ENCODE measurements around the gene CRY2. TPM values are rescaled to one million over a fixed set of nuclear protein-coding genes. Genes with fewer than 3 reads are reported as not detected.

CRY2 gene
- total RNA-seq, 1 donor from 2014 or later, result 44.0 TPM

GRCh38 chr11:45848654-45849081, 1.4 kb downstream of the CRY2 start:
- no peak for DNase-seq
- no peak for TF ChIP-seq CTCF (IDR thresholded peaks at IDR 0.05; ENCODE audit: partially characterized antibody, unreplicated experiment)
- peaks cover 5% of the 10 kb centered on the region for H3K9me3 Mint-ChIP-seq (ENCODE audit: unreplicated experiment)
- H3K36me3 Mint-ChIP-seq (ENCODE audit: unreplicated experiment), result no peaks in the 10 kb centered on the region
- H3K27me3 Mint-ChIP-seq (ENCODE audit: unreplicated experiment), result peaks cover 7% of the 10 kb centered on the region
- H3K27ac Mint-ChIP-seq (ENCODE audit: unreplicated experiment), result no peak overlapping the region
- peak overlapping the region; percentile 76 for H3K4me3 Mint-ChIP-seq (ENCODE audit: unreplicated experiment)
- H3K4me1 Mint-ChIP-seq (ENCODE audit: low read depth, unreplicated experiment), result peaks cover 14% of the 10 kb centered on the region

GRCh38 chr11:45850446-45850845, 3.2 kb downstream of the CRY2 start:
- H3K27ac Mint-ChIP-seq (ENCODE audit: unreplicated experiment), result no peak overlapping the region
- peaks cover 4% of the 10 kb centered on the region for H3K27me3 Mint-ChIP-seq (ENCODE audit: unreplicated experiment)
- no peaks in the 10 kb centered on the region for H3K36me3 Mint-ChIP-seq (ENCODE audit: unreplicated experiment)
- peaks cover 22% of the 10 kb centered on the region for H3K4me1 Mint-ChIP-seq (ENCODE audit: low read depth, unreplicated experiment)
- no peak overlapping the region for H3K4me3 Mint-ChIP-seq (ENCODE audit: unreplicated experiment)
- DNase-seq, result no peak
- no peak for TF ChIP-seq CTCF (IDR thresholded peaks at IDR 0.05; ENCODE audit: partially characterized antibody, unreplicated experiment)
- peaks cover 5% of the 10 kb centered on the region for H3K9me3 Mint-ChIP-seq (ENCODE audit: unreplicated experiment)

- no peak overlapping the region for H3K27ac Mint-ChIP-seq (ENCODE audit: unreplicated experiment)
- H3K27me3 Mint-ChIP-seq (ENCODE audit: unreplicated experiment), result peaks cover 4% of the 10 kb centered on the region
- no peak for TF ChIP-seq CTCF (IDR thresholded peaks at IDR 0.05; ENCODE audit: partially characterized antibody, unreplicated experiment)
- H3K4me1 Mint-ChIP-seq (ENCODE audit: low read depth, unreplicated experiment), result peaks cover 27% of the 10 kb centered on the region
- no peak overlapping the region for H3K4me3 Mint-ChIP-seq (ENCODE audit: unreplicated experiment)
- no peak for DNase-seq
- H3K36me3 Mint-ChIP-seq (ENCODE audit: unreplicated experiment), result no peaks in the 10 kb centered on the region
- peaks cover 5% of the 10 kb centered on the region for H3K9me3 Mint-ChIP-seq (ENCODE audit: unreplicated experiment)
Observed at GRCh38 chr11:45851228-45851627, 4.0 kb downstream of the CRY2 start.

GRCh38 chr11:45852018-45852711, 4.9 kb downstream of the CRY2 start:
- TF ChIP-seq CTCF (IDR thresholded peaks at IDR 0.05; ENCODE audit: partially characterized antibody, unreplicated experiment), result no peak
- H3K27me3 Mint-ChIP-seq (ENCODE audit: unreplicated experiment), result peaks cover 2% of the 10 kb centered on the region
- no peak overlapping the region for H3K4me3 Mint-ChIP-seq (ENCODE audit: unreplicated experiment)
- no peak overlapping the region for H3K27ac Mint-ChIP-seq (ENCODE audit: unreplicated experiment)
- H3K36me3 Mint-ChIP-seq (ENCODE audit: unreplicated experiment), result no peaks in the 10 kb centered on the region
- H3K9me3 Mint-ChIP-seq (ENCODE audit: unreplicated experiment), result no peaks in the 10 kb centered on the region
- H3K4me1 Mint-ChIP-seq (ENCODE audit: low read depth, unreplicated experiment), result peaks cover 21% of the 10 kb centered on the region
- DNase-seq, result no peak

- H3K27ac Mint-ChIP-seq (ENCODE audit: unreplicated experiment), result no peak overlapping the region
- H3K9me3 Mint-ChIP-seq (ENCODE audit: unreplicated experiment), result no peaks in the 10 kb centered on the region
- no peaks in the 10 kb centered on the region for H3K36me3 Mint-ChIP-seq (ENCODE audit: unreplicated experiment)
- DNase-seq, result no peak
- peaks cover 21% of the 10 kb centered on the region for H3K4me1 Mint-ChIP-seq (ENCODE audit: low read depth, unreplicated experiment)
- no peak for TF ChIP-seq CTCF (IDR thresholded peaks at IDR 0.05; ENCODE audit: partially characterized antibody, unreplicated experiment)
- no peak overlapping the region for H3K4me3 Mint-ChIP-seq (ENCODE audit: unreplicated experiment)
- peaks cover 2% of the 10 kb centered on the region for H3K27me3 Mint-ChIP-seq (ENCODE audit: unreplicated experiment)
Observed at GRCh38 chr11:45852712-45853101, 5.4 kb downstream of the CRY2 start.
